GM12878 (cell line): Measurements from ENCODE around the gene NFIL3. TPM values are rescaled to one million over a fixed set of nuclear protein-coding genes. Genes with fewer than 3 reads are reported as not detected.

Experiments
- ATAC-seq: fragments of 200-7000 bp; cut with Tn5 transposase; 3 replicates; pipeline ENCODE4 v1.9.1; 2020; ENCODE audit warnings: mild to moderate bottlenecking, moderate library complexity
- BruUV-seq: library from RNA; stranded (reverse); fragments of 400-500 nt; replicated peaks from 2 replicates; lab custom pipeline; 2021; lab: Mats Ljungman, UMichigan
- CTCF ChIA-PET: fragments of 300-600 bp; sonication (Branson Sonifier 250); formaldehyde crosslinking; extraction: SDS; loops from one replicate; lab custom pipeline; 2021; ENCODE audit warnings: inconsistent platforms; lab: Yijun Ruan, JAX
- POLR2A ChIA-PET: fragments of 350-600 bp; formaldehyde crosslinking; extraction: SDS; loops from one replicate; lab custom pipeline; 2021; ENCODE audit warnings: inconsistent platforms; lab: Charles Lee
- RAD21 ChIA-PET: fragments of 300-600 bp; sonication (Branson Sonifier 250); formaldehyde crosslinking; loops from one replicate; lab custom pipeline; 2023; ENCODE audit warnings: antibody characterized with exemption; ENCODE audit not compliant: unreplicated experiment; lab: Charles Lee
- SMC1A ChIA-PET: fragments of 300-600 bp; sonication (Branson Sonifier 250); formaldehyde crosslinking; loops from one replicate; lab custom pipeline; 2023; ENCODE audit not compliant: unreplicated experiment, uncharacterized antibody; lab: Charles Lee
- DNase-seq: peaks from one replicate; pipeline ENCODE4 v3.0.0-alpha.2; 2011; ENCODE audit warnings: low read depth, low spot score
- FAIRE-seq: peaks from 3 replicates; lab custom pipeline; 2011; peaks lifted over from hg19 to GRCh38; lab: Jason Lieb, UNC
- H2AFZ ChIP-seq: 2 replicates; pipeline ENCODE4 v1.6.0; 2011; ENCODE audit warnings: low read depth, low read length, control low read depth; ENCODE audit not compliant: control insufficient read depth
- H3K27ac ChIP-seq: 2 replicates; pipeline ENCODE4 v1.5.1; 2011; ENCODE audit warnings: control low read depth; ENCODE audit not compliant: control insufficient read depth, insufficient read depth
- H3K27me3 ChIP-seq, 2 experiments: replicated peaks in 1 of 2; 2 replicates each; pipeline versions ENCODE4 v1.6.0 to v1.6.1; 2011; ENCODE audit warnings: low read length in 1 of 2; ENCODE audit not compliant: control insufficient read depth in 2 of 2, insufficient read depth in 2 of 2
- H3K36me3 ChIP-seq, 2 experiments: 2 replicates each; pipeline ENCODE4 v1.5.1; 2011; ENCODE audit warnings: low read length in 1 of 2; ENCODE audit not compliant: control insufficient read depth in 2 of 2, insufficient read depth in 2 of 2
- H3K4me1 ChIP-seq: 2 replicates; pipeline ENCODE4 v1.6.1; 2011; ENCODE audit warnings: mild to moderate bottlenecking, low read length, moderate library complexity, mixed read lengths; ENCODE audit not compliant: control insufficient read depth, insufficient read depth
- H3K4me2 ChIP-seq: 2 replicates; pipeline ENCODE4 v1.6.0; 2011; ENCODE audit warnings: control low read depth; ENCODE audit not compliant: control insufficient read depth, insufficient read depth
- H3K4me3 ChIP-seq: fragments of 200-600 bp; sonication (generic); 2 replicates; pipeline ENCODE4 v1.5.1; 2016
- H3K79me2 ChIP-seq: 2 replicates; pipeline ENCODE4 v1.6.0; 2011; ENCODE audit warnings: low read length; ENCODE audit not compliant: control insufficient read depth, insufficient read depth
- H3K9ac ChIP-seq: 2 replicates; pipeline ENCODE4 v1.8.0; 2011; ENCODE audit warnings: low read length, control low read depth, mixed read lengths; ENCODE audit not compliant: control insufficient read depth, insufficient read depth
- H3K9me3 ChIP-seq: replicated peaks from 3 replicates; pipeline ENCODE4 v1.5.1; 2011; ENCODE audit warnings: mild to moderate bottlenecking, low read length; ENCODE audit not compliant: control insufficient read depth, insufficient read depth
- H4K20me1 ChIP-seq: 2 replicates; pipeline ENCODE4 v1.6.0; 2011; ENCODE audit not compliant: control insufficient read depth, insufficient read depth
- MXI1 ChIP-seq: fragments of 150-350 bp; IDR thresholded peaks from 2 replicates; pipeline ENCODE4 v1.6.1; 2011; ENCODE audit warnings: low read depth, mild to moderate bottlenecking, inconsistent platforms, low read length, improper control_type of control experiment
- MYB ChIP-seq: fragments of 150-350 bp; IDR thresholded peaks from 2 replicates; pipeline ENCODE4 v1.6.1; 2014; ENCODE audit warnings: mild to moderate bottlenecking, low read depth, low read length, borderline replicate concordance
- PAX8 ChIP-seq: fragments of 450-650 bp; IDR thresholded peaks from 2 replicates; pipeline ENCODE4 v1.6.1; 2017; ENCODE audit warnings: mild to moderate bottlenecking, moderate library complexity
- POLR2AphosphoS2 ChIP-seq: IDR thresholded peaks from 2 replicates; pipeline ENCODE4 v1.6.1; 2011; ENCODE audit warnings: low read depth, mild to moderate bottlenecking, low read length, improper control_type of control experiment, moderate library complexity
- RELA ChIP-seq: fragments of 450-650 bp; IDR thresholded peaks from 2 replicates; pipeline ENCODE4 v1.8.0; 2014; ENCODE audit warnings: borderline replicate concordance; ENCODE audit not compliant: partially characterized antibody
- WRNIP1 ChIP-seq: IDR thresholded peaks from 2 replicates; pipeline ENCODE4 v1.6.1; 2011; ENCODE audit warnings: low read depth, low read length, improper control_type of control experiment, borderline replicate concordance
- ZSCAN29 ChIP-seq: fragments of 450-650 bp; IDR thresholded peaks from 2 replicates; pipeline ENCODE4 v1.6.1; 2017; ENCODE audit warnings: mild to moderate bottlenecking, moderate library complexity
- WGBS: methylation state at CpG from one replicate; pipeline ENCODE4 v1.1.6; 2016; ENCODE audit warnings: low lambda C conversion rate; ENCODE audit not compliant: insufficient replicate concordance, insufficient coverage; ENCODE audit errors: missing lambda C conversion rate; 5-methylcytosine and 5-hydroxymethylcytosine counted together
- in situ Hi-C: fragments of 300-500 bp; cut with MboI; formaldehyde crosslinking; loops from 9 replicates; pipeline ENCODE4 v1.14.3; 2018; ENCODE audit warnings: mixed read lengths
- intact Hi-C: fragments of 100-400 bp; cut with micrococcal nuclease; formaldehyde crosslinking; loops from one replicate; pipeline ENCODE4 v1.14.2; 2022; ENCODE audit not compliant: unreplicated experiment
- polyA plus RNA-seq, 11 experiments: library from polyadenylated mRNA; depleted of rRNA in 4 of 11; unstranded in 6 of 11; stranded (reverse) in 5 of 11; fragments of >200 nt; fragmentation: Nextera tagmentation in 4 of 11; fragmentation: Illumina TruSeq in 1 of 11; extraction: Ambion mirVana in 4 of 11; extraction: Trizol in 1 of 11; gene quantifications; 1 replicate in 1 of 11; 2 replicates in 10 of 11; pipeline versions ENCODE4 v1.2.1 to v1.2.3, GENCODE V29; 2011 to 2016; ENCODE audit warnings: inconsistent platforms in 2 of 11, missing spikeins in 2 of 11, low read depth in 1 of 11
- total RNA-seq, 4 experiments: library from RNA; depleted of rRNA in 3 of 4; stranded (reverse); fragments of >200 nt in 3 of 4; fragmentation: Illumina TruSeq in 1 of 4; extraction: Trizol in 1 of 4; gene quantifications; 2 replicates each; pipeline versions ENCODE4 v1.2.1 to v1.2.3, GENCODE V29; 2013 to 2021
- TF ChIP-seq, protein P1 (sequence below): fragments of 450-650 bp; IDR thresholded peaks from 2 replicates; pipeline ENCODE4 v1.6.1; 2018; ENCODE audit warnings: borderline replicate concordance, mild to moderate bottlenecking; ENCODE audit not compliant: partially characterized antibody

NFIL3 gene
- total and polyA plus RNA-seq, 10 of the 15 experiments (the other 5 are each of a cell fraction or from before 2014, with no cell fraction given) = 0.18 to 1.0 (median 0.36) TPM; not detected in 3

DNA sequence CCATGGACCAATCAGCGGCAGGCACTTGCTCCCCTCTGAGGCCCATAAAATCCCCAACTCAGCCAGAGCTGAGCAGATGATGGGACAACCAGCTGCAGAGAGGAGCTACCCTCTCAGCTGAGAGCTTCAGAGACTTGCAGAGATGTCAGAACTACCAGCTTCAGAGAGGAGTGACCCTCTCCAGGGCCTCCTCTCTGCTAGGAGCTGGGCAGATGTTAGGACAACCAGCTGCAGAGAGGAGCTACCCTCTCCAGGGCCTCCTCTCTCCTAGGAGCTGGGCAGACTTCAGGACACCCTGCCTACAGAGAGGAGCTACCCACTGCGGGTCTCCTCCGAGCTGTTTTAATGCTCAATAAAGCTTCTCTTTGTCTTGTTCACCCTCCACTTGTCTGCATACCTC is 58.9 kb downstream of the NFIL3 start:
- FAIRE-seq (no peak), ATAC-seq (no peak)
- WGBS = 93% methylated on average over 3 of the region's 3 CpGs
- POLR2A ChIA-PET = no interaction called here
- Histone ChIP-seq H3K4me1 (peaks cover 11% of the 10 kb centered on the region), H3K36me3 (no peaks in the 10 kb centered on the region)
- no peak for TF ChIP-seq WRNIP1
- TF ChIP-seq, all 136 proteins: peak for 0
- BruUV-seq = no TSS peak
- Histone ChIP-seq H3K27ac (no peak overlapping the region), H3K79me2 (peaks cover 10% of the 10 kb centered on the region), H3K4me3 (no peak overlapping the region), H3K9me3 (peaks cover 4% of the 10 kb centered on the region; the same call in 1 of the 3 replicates), H4K20me1 (no peaks in the 10 kb centered on the region; the same call in 1 of the 2 replicates), H2AFZ (no peak overlapping the region), H3K9ac (no peak overlapping the region), H3K27me3 (peaks cover 0 to 2% of the 10 kb centered on the region in 2 experiments; a peak in 1 of 4 replicates), H3K4me2 (no peak overlapping the region)
- SMC1A ChIA-PET = no interaction called here
- RAD21 ChIA-PET = no interaction called here
- in situ Hi-C loops = no loop called here
- DNase-seq = no peak
- intact Hi-C loops = no loop called here
- CTCF ChIA-PET = no interaction called here

DNA sequence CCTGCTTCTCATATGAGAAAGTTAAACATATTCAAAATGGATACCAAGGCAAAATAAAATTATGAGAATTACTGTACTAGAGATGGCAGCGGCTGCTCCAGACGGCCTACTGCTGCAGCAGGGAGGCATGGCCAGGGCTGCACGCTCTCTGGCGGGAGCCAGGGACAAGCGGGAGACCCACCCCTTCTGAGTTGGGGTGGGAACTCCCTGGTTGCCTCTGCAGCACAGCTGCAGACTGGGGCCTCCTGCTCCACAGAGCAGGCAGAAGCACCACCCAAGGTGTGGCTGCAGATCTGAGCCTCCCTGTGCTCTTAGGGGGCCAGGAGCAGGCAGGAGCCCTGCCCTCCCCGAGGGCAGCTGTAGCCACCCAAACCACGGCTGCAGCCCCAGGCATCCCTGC is 59.6 kb downstream of the NFIL3 start:
- Histone ChIP-seq H3K79me2 (peaks cover 11% of the 10 kb centered on the region), H3K36me3 (no peaks in the 10 kb centered on the region), H3K4me2 (no peak overlapping the region), H3K27me3 (peaks cover 0 to 2% of the 10 kb centered on the region in 2 experiments; a peak in 1 of 4 replicates), H3K9me3 (peaks cover 4% of the 10 kb centered on the region; the same call in 1 of the 3 replicates), H2AFZ (no peak overlapping the region), H3K4me3 (no peak overlapping the region), H4K20me1 (no peaks in the 10 kb centered on the region; the same call in 1 of the 2 replicates), H3K4me1 (peaks cover 18% of the 10 kb centered on the region), H3K9ac (no peak overlapping the region), H3K27ac (no peak overlapping the region)
- BruUV-seq = no TSS peak
- ATAC-seq = no peak
- FAIRE-seq = no peak
- POLR2A ChIA-PET = no interaction called here
- RAD21 ChIA-PET = no interaction called here
- in situ Hi-C loops = no loop called here
- WGBS = 59% methylated on average over 7 of the region's 7 CpGs
- CTCF ChIA-PET = no interaction called here
- no peak for DNase-seq
- SMC1A ChIA-PET = no interaction called here
- intact Hi-C loops = no loop called here
- TF ChIP-seq POLR2AphosphoS2 = no peak
- no peak for TF ChIP-seq MYB
- TF ChIP-seq, protein P1, sequence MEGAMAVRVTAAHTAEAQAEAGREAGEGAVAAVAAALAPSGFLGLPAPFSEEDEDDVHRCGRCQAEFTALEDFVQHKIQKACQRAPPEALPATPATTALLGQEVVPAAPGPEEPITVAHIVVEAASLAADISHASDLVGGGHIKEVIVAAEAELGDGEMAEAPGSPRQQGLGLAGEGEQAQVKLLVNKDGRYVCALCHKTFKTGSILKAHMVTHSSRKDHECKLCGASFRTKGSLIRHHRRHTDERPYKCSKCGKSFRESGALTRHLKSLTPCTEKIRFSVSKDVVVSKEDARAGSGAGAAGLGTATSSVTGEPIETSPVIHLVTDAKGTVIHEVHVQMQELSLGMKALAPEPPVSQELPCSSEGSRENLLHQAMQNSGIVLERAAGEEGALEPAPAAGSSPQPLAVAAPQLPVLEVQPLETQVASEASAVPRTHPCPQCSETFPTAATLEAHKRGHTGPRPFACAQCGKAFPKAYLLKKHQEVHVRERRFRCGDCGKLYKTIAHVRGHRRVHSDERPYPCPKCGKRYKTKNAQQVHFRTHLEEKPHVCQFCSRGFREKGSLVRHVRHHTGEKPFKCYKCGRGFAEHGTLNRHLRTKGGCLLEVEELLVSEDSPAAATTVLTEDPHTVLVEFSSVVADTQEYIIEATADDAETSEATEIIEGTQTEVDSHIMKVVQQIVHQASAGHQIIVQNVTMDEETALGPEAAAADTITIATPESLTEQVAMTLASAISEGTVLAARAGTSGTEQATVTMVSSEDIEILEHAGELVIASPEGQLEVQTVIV = no peak
- TF ChIP-seq ZSCAN29 = no peak
- TF ChIP-seq PAX8 = no peak
- TF ChIP-seq RELA = no peak
- TF ChIP-seq MXI1 = no peak
